IMR-90 (cell line): ENCODE data around the gene PKDCC. TPM values are rescaled to one million over a fixed set of nuclear protein-coding genes. Genes with fewer than 3 reads are reported as not detected.

ENCODE experiments used
- ATAC-seq: fragments of 200-7000 bp; cut with Tn5 transposase; 2 replicates; pipeline ENCODE4 v1.9.1; 2020; ENCODE audit warnings: low read depth, mild to moderate bottlenecking, moderate library complexity
- BruUV-seq: library from RNA; stranded (reverse); fragments of 400-500 nt; replicated peaks from 2 replicates; lab custom pipeline; 2021; lab: Mats Ljungman, UMichigan
- CTCF ChIA-PET: fragments of 300-600 bp; formaldehyde crosslinking; extraction: SDS; loops from one replicate; lab custom pipeline; 2021; ENCODE audit warnings: antibody characterized with exemption; lab: Yijun Ruan, JAX
- POLR2A ChIA-PET: fragments of 300-600 bp; sonication (Branson Sonifier 250); formaldehyde crosslinking; loops from one replicate; lab custom pipeline; 2022; ENCODE audit warnings: antibody characterized with exemption; ENCODE audit not compliant: unreplicated experiment; lab: Charles Lee
- DNase-seq: peaks from one replicate; pipeline ENCODE4 v3.0.0; 2013
- H2AFZ ChIP-seq: replicated peaks from 2 replicates; pipeline ENCODE3; 2013; ENCODE audit warnings: low read length, mild to moderate bottlenecking; ENCODE audit not compliant: poor library complexity
- H2AK5ac ChIP-seq: 2 replicates; pipeline ENCODE4 v1.6.1; 2013; ENCODE audit warnings: low read depth, low read length, inconsistent platforms
- H2AK9ac ChIP-seq: replicated peaks from 2 replicates; pipeline ENCODE3; 2013; ENCODE audit warnings: mild to moderate bottlenecking, low read depth, low read length, moderate library complexity; ENCODE audit not compliant: poor library complexity
- H2BK120ac ChIP-seq: 2 replicates; pipeline ENCODE4 v1.6.1; 2013; ENCODE audit warnings: low read depth, low read length, inconsistent platforms
- H2BK15ac ChIP-seq: 3 replicates; pipeline ENCODE4 v1.6.1; 2013; ENCODE audit warnings: low read depth, low read length, inconsistent platforms
- H2BK20ac ChIP-seq: 2 replicates; pipeline ENCODE4 v1.6.1; 2013; ENCODE audit warnings: low read depth, mild to moderate bottlenecking, inconsistent platforms, low read length, moderate library complexity
- H2BK5ac ChIP-seq: 2 replicates; pipeline ENCODE4 v1.6.1; 2013; ENCODE audit warnings: mild to moderate bottlenecking, low read depth, low read length, inconsistent platforms; ENCODE audit not compliant: poor library complexity, severe bottlenecking
- H3K14ac ChIP-seq: replicated peaks from 2 replicates; pipeline ENCODE4 v1.6.1; 2013; ENCODE audit warnings: low read depth, low read length, inconsistent platforms
- H3K18ac ChIP-seq: 2 replicates; pipeline ENCODE4 v1.6.1; 2013; ENCODE audit warnings: low read depth, low read length, control low read depth
- H3K23ac ChIP-seq: 2 replicates; pipeline ENCODE4 v1.6.1; 2013; ENCODE audit warnings: low read depth, low read length, inconsistent platforms
- H3K27ac ChIP-seq: 2 replicates; pipeline ENCODE4 v1.5.1; 2013; ENCODE audit warnings: mild to moderate bottlenecking, control low read depth, low read length; ENCODE audit not compliant: insufficient read depth
- H3K27me3 ChIP-seq: 2 replicates; pipeline ENCODE4 v1.6.1; 2013; ENCODE audit warnings: low read length; ENCODE audit not compliant: control insufficient read depth, insufficient read depth
- H3K36me3 ChIP-seq: 2 replicates; pipeline ENCODE4 v1.6.1; 2013; ENCODE audit warnings: low read length, mixed read lengths; ENCODE audit not compliant: control insufficient read depth, insufficient read depth
- H3K4ac ChIP-seq: 2 replicates; pipeline ENCODE4 v1.6.1; 2013; ENCODE audit warnings: low read depth, low read length, inconsistent platforms
- H3K4me1 ChIP-seq: 2 replicates; pipeline ENCODE4 v1.6.1; 2013; ENCODE audit warnings: low read length, mixed read lengths; ENCODE audit not compliant: control insufficient read depth, insufficient read depth
- H3K4me2 ChIP-seq: 2 replicates; pipeline ENCODE4 v1.6.1; 2013; ENCODE audit warnings: low read depth, mild to moderate bottlenecking, control low read depth, low read length, moderate library complexity
- H3K4me3 ChIP-seq: 2 replicates; pipeline ENCODE4 v1.5.1; 2013; ENCODE audit warnings: low read depth, mild to moderate bottlenecking, control low read depth, low read length, moderate library complexity; ENCODE audit not compliant: insufficient read depth
- H3K56ac ChIP-seq: 2 replicates; pipeline ENCODE4 v1.6.1; 2013; ENCODE audit warnings: low read length, inconsistent platforms; ENCODE audit not compliant: insufficient read depth; ENCODE audit errors: extremely low read depth
- H3K79me1 ChIP-seq, 2 experiments: 2 replicates each; pipeline ENCODE4 v1.6.1; 2013; ENCODE audit warnings: low read length in 2 of 2, inconsistent platforms in 1 of 2, low read depth in 1 of 2
- H3K9ac ChIP-seq: 2 replicates; pipeline ENCODE4 v1.6.1; 2013; ENCODE audit warnings: low read depth, low read length, control low read depth
- H3K9me1 ChIP-seq: 2 replicates; pipeline ENCODE4 v1.6.1; 2013; ENCODE audit warnings: low read length, inconsistent platforms; ENCODE audit not compliant: insufficient read depth
- H3K9me3 ChIP-seq: 2 replicates; pipeline ENCODE4 v1.6.1; 2013; ENCODE audit warnings: low read length; ENCODE audit not compliant: control insufficient read depth, insufficient read depth
- H4K20me1 ChIP-seq: 2 replicates; pipeline ENCODE4 v1.6.1; 2013; ENCODE audit warnings: low read length, inconsistent platforms; ENCODE audit not compliant: insufficient read depth
- H4K5ac ChIP-seq: 2 replicates; pipeline ENCODE4 v1.6.1; 2013; ENCODE audit warnings: mild to moderate bottlenecking, low read depth, low read length, control low read depth
- H4K8ac ChIP-seq, 2 experiments: 2 replicates each; pipeline ENCODE4 v1.6.1; 2013; ENCODE audit warnings: low read depth in 2 of 2, low read length in 2 of 2, control low read depth in 1 of 2, inconsistent platforms in 1 of 2
- H4K91ac ChIP-seq: 2 replicates; pipeline ENCODE4 v1.6.1; 2013; ENCODE audit warnings: low read depth, low read length, inconsistent platforms; ENCODE audit not compliant: insufficient read depth
- CEBPB ChIP-seq: IDR thresholded peaks from 2 replicates; pipeline ENCODE4 v1.6.1; 2012; ENCODE audit warnings: low read depth, low read length, improper control_type of control experiment
- FOS ChIP-seq: fragments of 150-350 bp; IDR thresholded peaks from 2 replicates; pipeline ENCODE4 v1.6.1; 2016; ENCODE audit warnings: low read depth, low read length
- MAZ ChIP-seq: IDR thresholded peaks from 2 replicates; pipeline ENCODE4 v1.6.1; 2012; ENCODE audit warnings: low read depth, mild to moderate bottlenecking, low read length, improper control_type of control experiment, moderate library complexity, borderline replicate concordance
- MXI1 ChIP-seq: IDR thresholded peaks from 2 replicates; pipeline ENCODE4 v1.6.1; 2012; ENCODE audit warnings: low read depth, mild to moderate bottlenecking, low read length, moderate library complexity, borderline replicate concordance
- POLR2A ChIP-seq: IDR thresholded peaks from 2 replicates; pipeline ENCODE4 v1.6.1; 2012; ENCODE audit warnings: mild to moderate bottlenecking, low read depth, low read length
- RAD21 ChIP-seq: IDR thresholded peaks from 2 replicates; pipeline ENCODE4 v1.6.1; 2012; ENCODE audit warnings: low read length, improper control_type of control experiment
- WGBS, 2 experiments: methylation state at CpG; one replicate each; pipeline versions ENCODE4 v1.1.5 to v1.1.7; 2013; ENCODE audit warnings: missing lambda C conversion rate in 2 of 2; ENCODE audit not compliant: insufficient read length in 1 of 2; ENCODE audit errors: extremely low coverage in 2 of 2; 5-methylcytosine and 5-hydroxymethylcytosine counted together
- dilution Hi-C: fragments of 300-500 bp; cut with HindIII; formaldehyde crosslinking; loops from one replicate; pipeline ENCODE4 v1.14.3; 2018; ENCODE audit warnings: low sequenced_read_pairs; ENCODE audit not compliant: unreplicated experiment
- in situ Hi-C: fragments of 300-500 bp; cut with MboI; formaldehyde crosslinking; loops from 3 replicates; pipeline ENCODE4 v1.14.3; 2019; ENCODE audit warnings: low sequenced_read_pairs, inconsistent platforms, mixed read lengths
- intact Hi-C: fragments of 100-400 bp; cut with micrococcal nuclease; formaldehyde crosslinking; loops from 2 replicates; pipeline ENCODE4 v1.10.0; 2022
- polyA plus RNA-seq, 3 experiments: library from polyadenylated mRNA; depleted of rRNA; stranded (reverse); fragments of >200 nt; gene quantifications; 2 replicates each; pipeline ENCODE4 v1.2.3, GENCODE V29; 2012; ENCODE audit warnings: low replicate concordance in 1 of 3
- total RNA-seq: library from RNA; depleted of rRNA; stranded (reverse); fragments of >200 nt; gene quantifications from 2 replicates; pipeline ENCODE4 v1.2.3, GENCODE V29; 2012
- TF ChIP-seq, protein P1 (sequence below): fragments of 150-350 bp; IDR thresholded peaks from 2 replicates; pipeline ENCODE4 v1.6.1; 2016; ENCODE audit warnings: low read depth, mild to moderate bottlenecking, low read length, moderate library complexity, borderline replicate concordance
- TF ChIP-seq, protein P2 (sequence below): fragments of 150-350 bp; IDR thresholded peaks from 2 replicates; pipeline ENCODE4 v1.6.1; 2017; ENCODE audit warnings: mild to moderate bottlenecking, antibody characterized with exemption, low read length, low read depth

Gene PKDCC
- total and polyA plus RNA-seq, 2 of the 4 experiments (the other 2 are of a cell fraction) = 55.6 to 95.7 TPM

DNA sequence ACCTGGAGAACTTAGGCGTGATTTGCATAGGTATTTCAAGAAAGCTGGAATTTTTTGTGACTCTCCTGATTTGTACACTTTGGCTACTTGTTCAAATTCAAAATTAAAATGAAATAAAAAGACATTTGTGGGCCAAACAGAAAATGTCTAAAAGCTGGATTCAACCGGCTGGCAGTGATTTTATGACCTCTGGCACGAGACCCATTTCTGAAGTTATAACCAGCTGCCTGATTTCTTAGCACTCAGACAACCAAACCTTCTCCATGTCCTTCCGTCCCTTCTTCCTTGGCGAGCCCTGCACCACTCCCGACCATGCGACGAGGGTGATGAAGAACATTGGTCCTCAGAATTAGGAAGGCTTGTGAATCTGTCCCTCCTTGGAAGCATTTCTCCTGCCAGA lies 19.7 kb downstream of the PKDCC start:
- ChIA-PET CTCF (interaction anchor here (0.9 kb wide), 1 partner anchor 194 kb away, joined by 4 read pairs; no protein-coding TSS in a partner anchor), POLR2A (no interaction called here)
- DNase-seq (no peak), ATAC-seq (no peak)
- H2BK5ac ChIP-seq = no peak overlapping the region
- no peak overlapping the region for H3K4me3 ChIP-seq
- H2BK120ac ChIP-seq = peak overlapping the region; percentile 79
- peak overlapping the region; percentile 34 for H3K18ac ChIP-seq
- H4K91ac ChIP-seq = peak overlapping the region; percentile 76
- TF ChIP-seq MAZ (no peak), CEBPB (no peak), MXI1 (no peak), FOS (no peak), RAD21 (no peak), POLR2A (no peak)
- TF ChIP-seq, protein P1, sequence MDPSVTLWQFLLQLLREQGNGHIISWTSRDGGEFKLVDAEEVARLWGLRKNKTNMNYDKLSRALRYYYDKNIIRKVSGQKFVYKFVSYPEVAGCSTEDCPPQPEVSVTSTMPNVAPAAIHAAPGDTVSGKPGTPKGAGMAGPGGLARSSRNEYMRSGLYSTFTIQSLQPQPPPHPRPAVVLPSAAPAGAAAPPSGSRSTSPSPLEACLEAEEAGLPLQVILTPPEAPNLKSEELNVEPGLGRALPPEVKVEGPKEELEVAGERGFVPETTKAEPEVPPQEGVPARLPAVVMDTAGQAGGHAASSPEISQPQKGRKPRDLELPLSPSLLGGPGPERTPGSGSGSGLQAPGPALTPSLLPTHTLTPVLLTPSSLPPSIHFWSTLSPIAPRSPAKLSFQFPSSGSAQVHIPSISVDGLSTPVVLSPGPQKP = no peak
- TF ChIP-seq, protein P2, sequence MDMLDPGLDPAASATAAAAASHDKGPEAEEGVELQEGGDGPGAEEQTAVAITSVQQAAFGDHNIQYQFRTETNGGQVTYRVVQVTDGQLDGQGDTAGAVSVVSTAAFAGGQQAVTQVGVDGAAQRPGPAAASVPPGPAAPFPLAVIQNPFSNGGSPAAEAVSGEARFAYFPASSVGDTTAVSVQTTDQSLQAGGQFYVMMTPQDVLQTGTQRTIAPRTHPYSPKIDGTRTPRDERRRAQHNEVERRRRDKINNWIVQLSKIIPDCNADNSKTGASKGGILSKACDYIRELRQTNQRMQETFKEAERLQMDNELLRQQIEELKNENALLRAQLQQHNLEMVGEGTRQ = no peak
- no peak overlapping the region; the same call in 1 of the 2 replicates for H3K56ac ChIP-seq
- H3K9ac ChIP-seq = no peak overlapping the region
- BruUV-seq = no TSS peak
- intact Hi-C loops = no loop called here
- H4K20me1 ChIP-seq = no peaks in the 10 kb centered on the region
- no peak overlapping the region for H2AFZ ChIP-seq
- H3K14ac ChIP-seq = 0 out of 2 replicates have a peak overlapping the region, but pooled peaks have one; percentile 56
- no peak overlapping the region for H2AK9ac ChIP-seq
- no peaks in the 10 kb centered on the region for H3K79me1 ChIP-seq
- H2BK20ac ChIP-seq = peak overlapping the region; percentile 63
- H4K5ac ChIP-seq = no peak overlapping the region
- no peak overlapping the region for H3K23ac ChIP-seq
- H2BK15ac ChIP-seq = peak overlapping the region; percentile 79; the same call in 2 of the 3 replicates
- no peaks in the 10 kb centered on the region for H3K9me3 ChIP-seq
- in situ Hi-C loops = no loop called here
- H3K27ac ChIP-seq = no peak overlapping the region
- H2AK5ac ChIP-seq = peak overlapping the region; percentile 87
- peaks cover 14% of the 10 kb centered on the region for H3K9me1 ChIP-seq
- H3K4ac ChIP-seq = peak overlapping the region; percentile 63; the same call in 1 of the 2 replicates
- no peaks in the 10 kb centered on the region for H3K36me3 ChIP-seq
- no CpG with 5 or more reads among the region's 8 CpGs for WGBS, 2 experiments
- H3K4me2 ChIP-seq = no peak overlapping the region
- peaks cover 15% of the 10 kb centered on the region for H3K4me1 ChIP-seq
- no peaks in the 10 kb centered on the region for H3K27me3 ChIP-seq
- dilution Hi-C loops = no loop called here
- H4K8ac ChIP-seq = no peak overlapping the region
